NCI-H1930 (cell line): ENCODE results near the gene ADARB2.

Experiments
- DNase-seq, 2 experiments: peaks; one replicate each; lab custom pipeline; 2025; lab: John Stamatoyannopoulos, UW

The ADARB2 gene

DNA sequence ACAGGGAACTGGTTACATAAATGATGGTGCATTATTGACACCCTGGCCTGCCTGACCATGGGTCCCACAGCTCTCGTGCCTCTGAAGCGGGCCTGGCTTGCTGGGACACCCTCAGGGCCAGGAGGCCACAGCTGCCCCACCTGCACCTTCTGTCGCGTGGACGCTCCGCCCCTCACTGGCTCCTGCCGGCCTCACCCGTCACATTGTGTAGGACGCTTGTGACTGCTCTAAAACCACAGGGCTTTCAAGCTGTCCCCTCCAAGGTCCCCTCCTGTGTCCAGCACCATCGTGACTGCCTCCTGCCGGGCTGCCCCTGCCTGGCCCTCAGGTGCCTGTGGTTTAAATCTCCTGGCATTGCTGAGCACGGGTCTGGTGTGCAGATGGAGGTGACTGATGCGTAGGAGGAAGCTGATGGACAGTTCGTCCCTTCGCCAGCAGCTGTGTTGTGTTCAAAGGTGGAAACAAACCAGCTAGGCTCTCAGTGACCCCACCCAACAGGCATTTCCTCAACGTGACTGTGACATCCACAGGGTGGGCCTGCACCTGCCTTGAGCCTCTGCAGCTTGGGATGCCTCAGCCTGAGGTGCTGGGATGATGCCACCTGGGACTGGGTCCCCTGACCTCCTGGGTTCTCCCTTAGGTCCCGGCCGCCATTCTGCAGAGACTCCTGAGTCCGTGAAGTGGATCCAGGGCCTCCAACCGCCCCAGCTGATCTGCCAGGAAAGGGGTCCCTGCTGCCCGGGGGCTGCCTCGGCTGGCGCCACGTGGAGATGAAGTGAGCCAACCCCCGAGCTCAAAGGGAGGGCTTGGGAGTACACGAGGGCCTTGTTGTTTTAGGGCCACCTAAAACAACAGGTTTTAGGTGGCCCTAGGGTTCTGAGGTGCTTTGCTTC lies 532.6 kb downstream of the ADARB2 start:
- DNase-seq, result no peak

DNA sequence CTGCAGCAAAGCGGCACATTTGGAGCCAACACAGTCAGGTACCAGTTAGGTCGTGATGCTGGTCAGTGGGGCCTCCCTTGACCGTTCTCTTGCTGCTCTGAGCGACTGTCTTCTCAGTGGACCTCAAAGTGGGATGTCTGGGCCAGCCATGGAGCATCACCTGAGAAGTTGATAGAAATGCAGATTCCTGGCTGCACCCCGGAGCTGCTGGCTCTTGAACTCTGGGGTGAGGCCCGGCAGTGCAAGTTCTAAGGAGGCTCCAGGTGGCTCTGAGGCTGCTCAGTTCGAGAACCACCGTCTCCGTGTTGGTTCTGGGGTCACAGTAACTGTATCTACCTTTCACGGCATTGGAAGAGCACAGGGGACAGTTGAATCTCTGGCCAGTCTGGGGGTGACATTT lies 533.6 kb downstream of the ADARB2 start:
- no peak for DNase-seq

DNA sequence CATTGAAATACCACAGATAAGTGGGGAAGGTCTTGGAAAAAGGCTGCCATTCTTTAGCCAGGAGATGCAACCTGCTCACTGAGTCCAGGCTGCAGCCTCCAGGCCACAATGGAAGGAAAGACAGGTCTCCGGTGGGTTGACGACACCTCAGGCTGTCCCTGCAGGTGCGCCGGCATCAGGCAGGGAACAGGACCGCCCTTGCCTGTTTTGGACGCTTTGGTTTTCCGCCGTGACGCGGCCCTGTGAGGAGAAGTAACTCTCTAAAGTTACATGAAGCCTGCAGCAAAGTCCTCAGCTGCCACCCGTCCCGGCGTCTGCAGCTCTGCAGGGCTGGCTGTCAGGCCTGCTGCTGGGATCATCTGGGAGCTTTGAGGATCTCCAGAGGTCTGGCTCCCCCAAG lies 534.1 kb downstream of the ADARB2 start:
- no peak for DNase-seq

DNA sequence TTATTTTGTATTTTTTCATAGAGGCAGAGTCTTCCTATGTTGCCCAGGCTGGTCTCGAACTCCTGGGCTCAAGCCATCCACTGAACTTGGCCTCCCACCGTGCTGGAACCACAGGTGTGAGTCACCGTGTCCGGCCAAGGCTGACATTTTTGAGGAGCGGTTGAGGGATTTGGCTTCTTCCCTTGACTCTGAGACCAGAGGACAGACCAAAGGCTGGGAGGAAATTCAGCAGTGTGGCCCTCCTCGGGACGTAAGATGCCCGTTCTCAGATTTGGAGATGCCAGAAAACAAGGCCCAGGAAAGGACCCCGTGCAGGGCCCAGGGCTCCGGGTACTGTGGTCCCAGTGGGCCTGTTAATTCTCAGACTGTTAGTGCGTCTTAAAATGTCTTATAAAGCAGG lies 535.0 kb downstream of the ADARB2 start:
- DNase-seq, result no peak

DNA sequence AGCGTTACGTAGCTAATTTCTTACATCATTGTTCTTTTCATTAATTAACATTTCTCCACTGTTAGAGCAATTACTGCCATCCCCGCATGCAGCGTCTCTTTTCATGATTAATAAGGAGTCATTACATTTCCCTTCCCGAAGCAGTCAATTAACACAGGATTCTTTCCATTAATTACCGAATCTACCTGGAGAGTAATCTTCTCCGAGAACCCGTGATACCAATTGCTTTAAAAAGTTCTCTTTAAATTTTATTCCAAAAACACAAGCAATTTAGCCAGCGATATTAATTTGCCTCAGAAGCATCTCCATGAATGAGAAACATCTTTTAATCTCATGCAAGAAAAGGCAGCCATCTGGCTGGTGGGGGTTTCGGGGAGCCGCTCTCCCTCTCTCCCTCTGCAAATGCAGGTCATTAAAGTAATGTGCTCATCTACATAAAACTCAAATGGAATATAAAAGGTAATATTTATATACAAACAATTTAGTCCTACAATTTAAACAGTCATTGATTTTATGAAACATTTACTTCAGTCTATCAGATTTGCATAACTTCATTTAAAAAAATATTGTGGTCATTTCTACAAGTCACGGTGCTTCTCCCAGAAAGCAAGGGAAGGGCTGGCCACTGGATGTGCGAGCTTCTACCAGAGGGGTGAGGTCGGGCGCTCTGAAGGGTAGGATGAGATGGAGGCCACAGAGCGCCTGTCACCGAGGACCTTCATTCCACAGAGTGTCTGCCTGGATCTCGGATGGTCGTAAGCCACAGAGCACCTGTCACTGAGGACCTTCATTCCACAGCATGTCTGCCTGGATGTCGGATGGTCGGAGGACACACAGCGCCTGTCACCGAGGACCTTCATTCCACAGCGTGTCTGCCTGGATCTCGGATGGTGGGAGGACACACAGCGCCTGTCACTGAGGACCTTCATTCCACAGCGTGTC lies 536.2 kb downstream of the ADARB2 start:
- no peak for DNase-seq

DNA sequence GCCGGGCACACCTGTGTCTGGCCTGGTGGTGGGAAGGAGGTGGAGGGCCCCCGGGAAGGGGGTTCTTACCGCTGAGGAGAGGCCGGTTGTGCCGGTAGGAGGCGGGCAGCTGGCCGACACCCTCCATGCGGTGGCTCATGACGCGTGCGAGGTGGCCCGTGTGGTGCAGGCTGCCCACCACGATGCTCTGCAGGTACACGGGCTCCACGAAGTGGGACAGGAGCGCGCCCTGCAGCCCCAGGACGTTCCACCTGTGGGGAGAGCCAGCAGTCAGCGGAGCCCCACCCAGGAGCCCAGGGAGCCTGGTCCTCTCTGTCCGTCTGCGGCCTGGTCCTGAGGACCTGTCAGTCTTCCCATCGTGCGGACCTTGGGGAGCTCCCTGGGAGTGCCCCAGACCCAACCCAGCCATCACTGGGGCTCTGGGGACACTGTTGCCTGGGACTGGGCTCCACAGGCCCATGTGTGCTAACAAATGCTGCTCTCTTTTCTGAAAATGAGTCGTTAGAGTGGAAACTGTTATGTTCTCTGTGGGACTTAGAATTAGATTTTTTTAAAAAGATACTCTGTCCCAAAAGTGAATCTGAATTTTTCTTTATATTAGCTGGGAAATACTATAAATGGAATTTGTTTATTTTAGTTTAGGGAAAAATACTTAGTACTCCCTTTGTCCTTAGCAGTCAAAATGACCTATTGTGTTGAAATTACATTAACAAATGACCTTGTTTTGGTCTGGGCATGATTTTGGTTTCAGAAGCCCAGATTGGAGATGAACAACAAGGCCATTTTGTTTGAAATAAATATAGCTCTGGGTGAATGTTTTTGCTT lies 537.2 kb downstream of the ADARB2 start:
- no peak for DNase-seq

DNA sequence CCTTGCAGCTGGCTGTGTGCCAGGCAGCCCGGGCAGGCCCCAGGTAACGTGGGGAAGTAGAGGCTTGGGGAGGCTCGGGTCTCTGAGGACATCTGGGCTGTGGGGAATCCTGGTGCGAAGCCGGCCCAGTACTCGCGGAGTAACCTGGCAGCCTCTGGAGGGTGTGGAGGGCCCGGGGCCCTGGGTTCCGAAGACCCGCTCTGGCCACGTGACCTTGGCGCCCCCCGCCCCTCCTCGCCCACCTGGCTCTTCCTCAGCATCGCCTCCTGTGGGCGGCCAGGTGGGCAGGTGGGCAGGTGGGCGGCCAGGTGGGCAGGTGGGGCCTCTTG lies 538.0 kb downstream of the ADARB2 start:
- DNase-seq, result no peak

DNA sequence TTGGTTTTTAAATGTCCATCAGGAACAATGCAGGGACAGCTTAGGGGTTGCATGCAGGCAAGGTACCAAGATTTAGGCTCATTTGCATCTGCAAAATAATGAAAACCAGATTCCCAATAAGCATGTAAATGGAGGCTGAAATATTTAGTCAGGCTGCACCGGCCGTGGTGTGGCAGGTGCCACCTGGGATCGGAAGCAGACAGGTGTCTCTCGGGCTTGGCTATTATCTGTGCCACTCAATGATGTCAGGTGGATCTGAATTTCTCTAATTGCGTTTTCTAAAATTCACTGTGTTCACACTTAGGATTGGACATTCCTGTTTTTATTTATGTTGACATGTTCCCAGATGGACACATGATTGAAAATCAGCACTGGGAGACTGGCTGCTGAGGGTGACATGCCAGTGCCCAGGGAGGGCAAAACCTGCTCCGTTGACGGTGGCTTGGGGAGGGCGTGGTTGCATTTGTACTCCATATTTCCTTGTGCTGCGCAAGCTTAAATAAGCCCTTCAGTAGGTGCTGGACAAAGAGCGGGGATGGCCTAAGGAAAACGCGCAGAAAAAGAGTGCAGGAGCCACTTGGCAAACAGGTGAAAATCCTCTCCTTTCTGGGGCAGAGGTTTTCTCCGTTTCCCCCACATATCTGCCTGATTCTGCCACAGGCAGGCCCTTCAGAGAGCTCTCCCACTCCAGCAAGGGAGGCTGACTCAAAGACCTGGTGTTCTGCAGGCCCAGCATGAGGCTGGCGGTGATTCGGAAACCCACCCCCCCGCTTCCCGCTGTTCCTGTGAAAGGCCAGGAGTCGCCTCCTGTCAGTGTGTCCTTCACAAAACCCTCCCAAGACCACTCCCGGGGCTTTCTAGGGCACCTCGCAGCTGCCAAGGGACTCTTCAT lies 538.6 kb downstream of the ADARB2 start:
- DNase-seq, result no peak

DNA sequence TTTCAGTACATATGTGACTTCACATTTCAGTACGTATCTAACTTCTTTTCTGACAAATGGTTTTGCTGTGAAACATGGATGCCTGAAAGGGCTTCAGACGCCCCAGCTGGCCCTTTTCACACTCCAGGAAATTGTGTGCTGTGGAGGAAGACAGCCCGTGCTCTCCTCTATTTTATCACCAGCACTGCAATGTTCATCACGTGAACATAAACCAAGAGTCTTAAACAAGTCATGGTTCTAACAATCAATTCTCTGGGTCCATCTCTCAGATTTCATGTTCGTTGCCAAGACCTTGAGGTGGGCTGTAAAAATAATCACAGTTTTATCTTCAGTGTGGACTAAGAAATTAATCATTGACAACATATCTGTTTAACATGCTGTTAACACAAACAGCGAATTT lies 539.9 kb downstream of the ADARB2 start:
- DNase-seq, result no peak

DNA sequence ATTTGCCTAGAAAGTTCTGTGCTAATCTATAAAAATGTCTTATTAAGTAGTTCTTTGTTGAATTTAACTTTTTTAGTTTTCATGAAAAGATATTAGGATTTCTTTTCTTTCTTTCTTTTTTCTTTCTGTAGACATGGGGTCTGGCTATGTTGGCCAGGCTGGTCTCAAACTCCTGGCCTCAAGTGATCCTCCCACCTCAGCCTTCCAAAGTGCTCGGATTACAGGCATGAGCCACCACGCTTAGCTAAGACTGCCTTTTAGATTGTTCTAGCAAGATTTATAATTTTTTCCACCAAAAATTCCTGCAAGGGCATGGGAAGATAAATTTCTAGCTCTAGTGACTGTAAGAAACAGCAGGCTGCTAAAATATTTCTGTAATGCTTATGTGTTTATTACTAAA lies 540.7 kb downstream of the ADARB2 start:
- DNase-seq, result no peak

DNA sequence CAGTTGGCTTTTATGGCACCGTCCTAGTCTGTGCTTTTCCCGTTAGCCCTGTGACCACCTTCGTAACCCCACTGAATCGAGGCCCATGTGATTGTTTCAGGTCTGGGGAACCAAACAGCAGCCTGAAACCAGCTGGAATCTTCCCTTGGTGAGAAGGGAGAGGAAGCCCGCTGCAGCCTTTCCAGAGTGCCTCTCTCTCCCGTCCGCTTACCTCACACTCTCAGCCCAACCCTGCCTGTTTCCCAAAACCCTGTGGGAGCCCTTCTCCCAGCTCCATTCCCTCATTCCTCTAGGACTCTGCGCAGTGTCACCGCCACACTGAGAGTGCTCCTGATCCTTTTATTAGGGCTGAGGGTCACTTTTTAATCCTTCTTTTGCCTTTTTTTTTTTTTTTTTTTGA lies 541.5 kb downstream of the ADARB2 start:
- DNase-seq, result no peak

DNA sequence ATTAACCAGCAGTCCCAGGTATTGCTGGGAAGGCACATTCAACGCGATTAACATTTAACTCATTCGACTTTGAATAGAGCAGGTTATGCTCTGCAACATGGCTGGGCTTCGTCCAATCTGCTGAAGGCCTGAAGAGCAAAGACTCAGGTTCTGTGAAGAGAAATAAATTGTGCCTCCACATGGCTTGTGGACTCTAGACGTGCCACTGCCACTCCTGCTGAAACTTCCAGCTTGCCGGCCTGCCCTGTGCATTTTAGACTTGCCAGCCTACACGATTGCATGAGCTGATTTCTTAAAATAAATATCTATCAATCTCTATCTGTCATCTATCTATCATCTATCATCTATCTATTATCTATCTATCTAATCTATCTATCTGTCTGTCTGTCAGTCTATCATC lies 543.2 kb downstream of the ADARB2 start:
- DNase-seq, result no peak

DNA sequence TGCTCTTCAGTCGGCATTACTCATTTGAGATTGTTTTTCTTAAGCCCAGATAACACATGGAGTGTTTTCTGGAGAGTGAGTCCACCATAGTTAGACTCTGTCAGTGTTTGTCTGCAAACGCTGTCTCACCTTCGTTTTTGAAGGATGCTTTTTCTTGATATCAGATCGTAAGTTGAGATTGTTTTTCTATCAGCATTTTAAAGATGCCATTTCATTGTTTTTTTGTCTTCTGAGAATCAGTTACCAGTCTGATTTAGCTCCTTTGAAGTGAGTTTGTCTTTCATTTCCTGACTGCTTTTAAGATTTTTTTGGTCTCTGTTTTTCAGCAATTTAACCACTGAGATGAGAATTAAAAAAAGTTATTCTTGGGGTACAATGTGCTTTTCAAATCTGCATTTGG lies 543.8 kb downstream of the ADARB2 start:
- no peak for DNase-seq

DNA sequence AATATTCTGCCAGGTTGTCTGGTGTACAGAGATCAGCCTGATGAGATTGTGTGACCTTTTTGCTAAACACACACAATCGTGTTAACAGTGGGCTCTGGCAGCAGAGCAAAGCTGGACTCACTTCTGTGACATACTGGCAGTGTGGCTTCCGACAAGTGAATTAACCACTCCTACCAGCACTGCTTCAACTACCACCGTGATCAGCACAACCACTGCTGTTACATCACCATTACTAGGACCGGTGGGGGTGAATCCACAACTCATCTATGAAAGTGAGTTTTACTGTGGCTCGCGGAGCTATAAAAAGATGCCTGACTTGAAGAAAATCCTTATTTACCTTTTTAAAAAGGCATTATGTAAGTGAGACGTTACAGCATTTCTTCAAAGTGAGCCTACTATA lies 545.6 kb downstream of the ADARB2 start:
- DNase-seq, result no peak

DNA sequence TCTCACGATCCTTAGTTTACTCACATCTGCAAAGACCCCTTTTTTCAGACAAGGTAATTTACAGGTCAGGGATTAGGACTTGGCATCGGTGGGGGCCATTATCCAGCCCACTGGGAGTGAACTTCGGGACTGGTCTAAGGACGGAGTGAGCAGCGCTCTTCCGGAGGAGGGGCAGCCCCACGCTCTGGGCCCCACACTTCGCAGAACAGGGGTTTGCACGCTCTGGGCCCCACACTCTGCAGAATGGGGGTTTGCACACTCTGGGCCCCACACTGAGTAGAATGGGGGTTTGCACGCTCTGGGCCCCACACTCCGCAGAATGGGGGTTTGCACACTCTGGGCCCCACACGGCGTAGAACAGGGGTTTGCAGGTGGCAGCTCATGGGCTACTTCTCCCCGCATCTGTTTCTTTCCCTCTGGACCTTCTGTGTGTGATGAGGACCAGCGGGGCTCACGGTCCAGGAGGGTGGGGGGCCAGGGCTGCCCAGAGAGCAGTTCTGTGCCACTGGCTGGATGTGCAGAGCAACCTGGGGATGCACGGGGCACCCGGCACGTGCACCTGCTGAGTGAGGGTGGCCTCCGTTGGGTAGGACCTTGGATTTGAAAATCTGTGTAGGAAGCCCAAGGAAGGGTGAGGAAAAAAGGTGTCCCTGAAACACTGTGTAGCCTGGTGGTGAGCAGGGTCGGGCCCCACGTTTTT lies 546.4 kb downstream of the ADARB2 start:
- no peak for DNase-seq

DNA sequence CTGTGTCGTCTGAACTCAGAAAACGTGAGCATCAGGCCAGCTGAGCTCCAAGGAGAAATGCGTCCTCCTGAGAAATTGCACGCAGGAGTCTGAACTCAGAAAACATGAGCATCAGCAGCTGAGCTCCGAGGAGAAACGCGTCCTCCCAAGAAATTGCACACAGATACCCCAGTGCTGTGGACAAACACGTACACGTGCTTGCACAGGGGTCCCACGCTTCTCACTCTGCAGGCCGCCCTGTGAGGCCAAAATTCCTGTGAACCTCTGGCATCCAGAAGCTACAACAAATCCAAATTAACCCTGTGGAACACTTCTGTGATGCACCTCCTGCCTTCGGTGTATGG lies 547.3 kb downstream of the ADARB2 start:
- no peak for DNase-seq

DNA sequence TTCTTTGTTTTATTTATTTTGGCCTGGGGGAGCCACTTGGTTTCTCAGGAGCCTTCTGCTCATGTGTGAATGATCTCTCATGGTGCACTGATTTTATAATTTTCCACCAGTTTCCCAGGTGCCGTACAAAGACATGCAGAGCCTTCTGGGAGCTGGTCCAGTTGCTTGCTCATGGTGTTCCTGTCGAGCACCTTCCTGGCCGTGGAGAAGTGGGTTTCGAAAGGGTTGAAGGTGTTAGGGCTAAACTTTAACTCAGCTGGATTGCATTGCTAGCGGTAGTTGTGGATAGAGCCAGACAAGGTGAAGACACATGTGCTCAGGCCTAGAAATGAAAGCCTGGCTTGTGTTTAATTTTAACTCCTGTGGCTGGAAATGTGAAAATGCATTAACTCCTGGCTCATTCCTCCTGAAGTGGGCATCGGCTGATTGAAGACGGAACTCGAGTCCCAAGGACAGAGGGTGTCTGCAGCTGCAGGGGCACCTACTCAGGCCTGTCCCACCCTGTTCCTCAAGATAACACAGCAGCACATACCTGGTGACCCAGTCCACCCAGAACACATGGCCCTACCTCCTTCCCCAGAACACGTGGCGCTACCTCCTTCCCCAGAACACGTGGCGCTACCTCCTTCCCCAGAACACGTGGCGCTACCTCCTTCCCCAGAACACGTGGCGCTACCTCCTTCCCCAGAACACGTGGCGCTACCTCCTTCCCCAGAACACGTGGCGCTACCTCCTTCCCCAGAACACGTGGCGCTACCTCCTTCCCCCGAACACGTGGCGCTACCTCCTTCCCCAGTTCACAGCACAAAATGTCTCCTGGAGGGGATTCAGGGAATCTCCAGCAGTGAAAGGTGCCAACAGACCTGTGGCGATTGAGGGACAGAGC lies 547.9 kb downstream of the ADARB2 start:
- no peak for DNase-seq

DNA sequence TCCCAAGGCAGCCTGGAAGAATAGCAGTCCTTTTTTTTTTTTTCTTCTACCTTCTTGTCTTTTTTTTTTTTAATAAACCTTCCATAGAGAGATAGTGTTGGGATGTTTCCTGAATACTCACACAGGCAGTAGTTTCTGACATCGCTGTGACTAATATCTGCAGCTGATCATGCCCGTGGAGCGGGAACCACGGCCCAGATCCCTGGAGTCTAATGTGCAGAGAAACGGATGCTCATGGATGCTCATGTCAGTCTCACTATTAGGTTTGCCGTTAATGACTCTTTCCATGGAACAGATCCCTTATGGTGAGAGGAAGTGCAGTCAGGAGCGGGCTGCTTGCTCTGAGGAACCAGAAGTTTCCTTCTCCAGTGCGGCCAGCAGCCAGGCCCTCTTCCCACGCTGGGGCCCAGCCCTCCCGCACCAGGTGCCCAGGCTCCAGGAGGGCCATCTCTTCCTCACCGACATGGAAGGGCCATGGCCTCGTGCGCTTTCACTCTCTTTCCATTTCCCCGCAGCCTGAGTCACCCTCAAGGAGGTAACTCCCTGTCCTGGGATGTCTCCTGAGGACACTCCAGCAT lies 548.7 kb downstream of the ADARB2 start:
- no peak for DNase-seq

DNA sequence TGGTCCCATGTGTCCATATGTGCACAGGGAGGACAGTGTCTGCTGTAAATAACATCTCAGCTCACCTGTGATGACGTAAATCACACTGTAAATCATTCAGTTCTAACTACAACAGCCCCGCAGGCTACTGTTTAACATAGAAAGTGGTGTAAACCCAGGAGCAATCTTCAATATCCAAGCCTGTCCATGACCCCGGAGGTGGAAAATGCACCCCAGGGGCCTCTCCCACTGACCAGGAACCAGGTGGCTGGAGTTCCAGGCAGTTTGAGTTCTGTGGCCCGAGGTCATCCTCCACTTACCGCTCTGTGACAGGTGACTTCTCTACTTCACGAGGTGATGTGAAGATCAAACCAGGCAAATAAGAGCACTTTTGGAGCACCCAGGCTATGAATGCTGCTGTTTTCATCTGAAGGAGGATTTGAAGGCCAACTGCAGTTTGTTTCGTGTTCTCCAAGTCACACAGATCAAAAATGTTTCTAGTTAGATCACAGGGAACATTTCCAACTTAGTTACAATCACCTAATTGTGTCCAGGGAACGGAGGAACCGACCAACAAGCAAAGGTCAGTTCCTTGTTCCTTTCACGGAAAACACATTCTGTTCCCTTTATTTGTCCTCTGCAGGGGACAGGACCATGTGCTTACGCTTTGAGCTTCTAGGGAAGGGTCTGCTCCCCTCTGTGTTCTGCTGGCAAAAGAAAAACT lies 549.3 kb downstream of the ADARB2 start:
- no peak for DNase-seq
